Hematopoietic multipotent progenitor cell treated with erythropoietin and hydrocortisone succinate and interleukin-3 and kit ligand, for 15 days (in vitro differentiated cells): ENCODE results near the gene CDADC1.

Source experiments
- DNase-seq: peaks from one replicate; pipeline ENCODE4 v3.0.0-alpha.2; 2015; ENCODE audit warnings: low spot score

Gene CDADC1

GRCh38 chr13:49247643-49248621 lies at the start of gene CDADC1:
TSS of gene CDADC1 (plus strand) at chr13:49247925. CDS start at chr13:49248038, 113 bp downstream.
- peak; percentile 92 for DNase-seq

- DNase-seq = no peak
Measured at GRCh38 chr13:49206641-49207040, 41.1 kb upstream of the CDADC1 start.

GRCh38 chr13:49208619-49209018 lies 39.1 kb upstream of the CDADC1 start:
- DNase-seq = no peak

- no peak for DNase-seq
Measured at GRCh38 chr13:49210114-49210513, 37.6 kb upstream of the CDADC1 start.

GRCh38 chr13:49210669-49211068 lies 37.1 kb upstream of the CDADC1 start:
- DNase-seq = no peak

- DNase-seq = no peak
Measured at GRCh38 chr13:49213539-49213938, 34.2 kb upstream of the CDADC1 start.

DNA sequence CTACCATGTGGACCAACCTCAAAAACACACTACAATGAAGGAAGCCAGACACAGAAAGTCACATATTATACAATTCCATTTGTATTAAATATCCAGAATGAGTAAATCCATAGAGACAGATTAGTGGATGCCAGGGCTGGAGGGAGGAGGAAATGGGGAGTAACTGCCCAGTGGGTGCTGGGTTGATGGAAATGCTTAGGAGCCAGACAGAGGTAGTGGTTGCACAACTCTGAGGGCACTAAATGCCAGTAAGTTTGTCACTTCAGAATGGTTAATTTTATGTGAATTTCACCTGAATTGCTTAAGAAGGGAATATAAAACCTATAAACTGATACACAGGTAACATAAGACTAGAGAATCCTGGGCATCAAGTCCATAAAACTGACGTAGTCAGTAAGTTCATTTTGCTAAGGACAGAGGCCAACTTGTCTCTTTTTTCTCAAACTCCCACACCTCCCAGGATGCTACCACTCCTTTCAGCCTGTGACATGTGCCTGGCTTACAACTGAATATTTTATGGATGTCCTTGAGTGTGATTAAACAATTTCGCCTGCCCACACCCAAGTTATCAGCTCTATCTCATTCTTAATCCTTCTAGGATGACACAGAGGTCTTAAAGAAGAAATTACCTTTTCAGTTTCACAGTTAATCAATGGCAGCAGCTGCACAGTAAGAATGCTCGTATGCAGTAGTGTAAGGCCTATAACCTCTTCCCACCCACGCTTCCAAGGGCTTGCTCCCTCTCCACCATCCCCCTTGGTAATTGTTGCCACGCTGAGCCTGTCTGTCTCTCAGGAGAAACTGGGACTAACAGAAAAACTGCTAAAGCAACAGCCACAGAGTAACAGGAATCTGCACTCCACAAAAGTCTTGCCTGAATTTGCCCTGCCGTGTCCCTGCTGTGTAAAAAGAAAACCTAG lies 33.5 kb upstream of the CDADC1 start:
- no peak for DNase-seq

DNA sequence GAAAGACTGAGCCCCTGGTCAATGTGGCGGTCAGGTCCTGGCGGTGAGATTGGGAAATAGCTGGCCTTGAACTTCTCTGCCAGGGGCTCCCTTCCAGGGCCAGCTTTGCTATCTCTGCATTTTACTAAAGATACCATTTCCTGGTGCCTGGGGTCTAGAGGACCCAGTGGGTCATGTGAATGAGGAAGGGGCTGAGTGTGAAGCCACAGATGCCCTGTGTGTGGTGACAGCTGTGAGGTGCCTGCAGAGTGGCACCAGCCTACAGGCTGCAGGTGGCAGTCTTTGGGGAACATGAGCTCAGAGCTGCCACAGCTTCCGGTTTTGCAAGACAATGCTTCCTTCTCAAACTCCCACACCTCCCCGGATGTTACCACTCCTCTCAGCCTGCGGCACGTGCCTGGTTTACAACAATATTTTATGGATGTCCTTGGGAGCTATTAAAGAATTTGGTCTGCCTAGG lies 32.8 kb upstream of the CDADC1 start:
- DNase-seq = no peak

DNA sequence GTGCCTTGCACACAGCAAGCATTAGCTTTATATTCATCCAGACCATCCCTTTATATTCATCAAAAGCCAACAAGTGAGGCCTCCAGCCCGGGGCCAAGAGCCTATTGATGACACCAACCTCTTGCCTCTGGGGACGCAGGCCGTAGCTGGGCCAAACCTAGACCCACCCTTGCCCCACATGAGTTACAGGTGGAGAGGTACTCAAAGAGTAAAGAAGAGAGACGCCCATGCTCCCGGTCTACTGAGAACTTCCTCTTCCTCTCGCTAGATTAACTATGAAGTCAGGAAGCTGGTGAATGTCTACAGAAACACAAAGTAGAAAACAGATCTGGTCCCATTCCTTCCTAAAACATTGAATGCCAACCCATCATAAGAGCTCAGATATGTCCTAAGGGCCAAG lies 31.4 kb upstream of the CDADC1 start:
- no peak for DNase-seq

DNA sequence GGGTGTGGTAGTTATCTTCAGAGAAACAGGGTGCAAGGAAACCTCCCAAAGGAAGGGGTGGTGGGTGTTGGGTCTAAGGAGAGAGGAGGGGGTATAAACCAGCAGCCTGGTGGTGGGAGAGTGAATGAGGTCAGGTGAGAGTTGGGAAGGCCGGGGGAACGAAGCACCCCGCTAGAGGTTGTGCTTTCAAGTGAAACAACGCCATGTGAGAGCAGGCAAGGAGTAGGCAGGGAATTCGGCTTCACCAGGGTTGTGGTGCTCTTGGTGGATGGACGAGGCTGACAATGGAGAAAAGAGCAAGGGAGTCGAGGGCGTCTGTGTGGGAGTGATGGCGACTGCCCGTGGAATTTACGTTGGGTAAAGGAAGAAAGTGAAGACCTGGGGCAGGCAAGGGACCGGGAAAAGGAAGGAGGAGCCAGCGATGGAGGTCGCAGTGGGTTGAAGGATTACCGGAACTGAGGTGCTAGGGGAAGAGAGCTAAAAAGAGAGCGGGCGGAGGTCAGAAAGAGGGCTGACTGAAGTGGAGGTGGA lies 29.7 kb upstream of the CDADC1 start:
- no peak for DNase-seq

GRCh38 chr13:49218493-49219051 lies 29.2 kb upstream of the CDADC1 start:
- no peak for DNase-seq

- DNase-seq = no peak
Measured at GRCh38 chr13:49219647-49220035, 28.1 kb upstream of the CDADC1 start.

DNA sequence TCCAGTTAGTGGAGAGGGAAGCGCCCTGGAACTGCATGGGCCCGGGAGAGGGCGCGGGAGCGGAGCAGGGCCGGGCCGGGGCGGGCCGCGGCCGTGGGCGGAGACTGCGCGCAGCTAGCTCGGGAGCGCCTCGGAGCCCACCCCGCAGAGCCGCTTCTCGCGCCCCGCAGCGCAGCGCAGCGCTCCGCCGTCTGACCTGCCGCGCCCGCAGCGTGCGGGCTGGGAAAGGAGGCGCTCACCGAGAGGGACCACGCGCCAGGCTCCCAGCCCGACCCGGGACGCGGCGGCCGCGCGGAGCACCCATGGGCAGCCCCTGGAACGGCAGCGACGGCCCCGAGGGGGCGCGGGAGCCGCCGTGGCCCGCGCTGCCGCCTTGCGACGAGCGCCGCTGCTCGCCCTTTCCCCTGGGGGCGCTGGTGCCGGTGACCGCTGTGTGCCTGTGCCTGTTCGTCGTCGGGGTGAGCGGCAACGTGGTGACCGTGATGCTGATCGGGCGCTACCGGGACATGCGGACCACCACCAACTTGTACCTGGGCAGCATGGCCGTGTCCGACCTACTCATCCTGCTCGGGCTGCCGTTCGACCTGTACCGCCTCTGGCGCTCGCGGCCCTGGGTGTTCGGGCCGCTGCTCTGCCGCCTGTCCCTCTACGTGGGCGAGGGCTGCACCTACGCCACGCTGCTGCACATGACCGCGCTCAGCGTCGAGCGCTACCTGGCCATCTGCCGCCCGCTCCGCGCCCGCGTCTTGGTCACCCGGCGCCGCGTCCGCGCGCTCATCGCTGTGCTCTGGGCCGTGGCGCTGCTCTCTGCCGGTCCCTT lies 27.5 kb upstream of the CDADC1 start, which contains the start of gene MLNR:
MLNR (plus strand) TSS at position 303 of the 820 bp plus-strand sequence; CDS start at position 303, 0 bp downstream.
- no peak for DNase-seq

GRCh38 chr13:49220856-49221589 lies 26.7 kb upstream of the CDADC1 start:
- DNase-seq = no peak

GRCh38 chr13:49221590-49221965 lies 26.1 kb upstream of the CDADC1 start:
- no peak for DNase-seq

- DNase-seq = no peak
Measured at GRCh38 chr13:49225223-49226042, 22.3 kb upstream of the CDADC1 start.

DNA sequence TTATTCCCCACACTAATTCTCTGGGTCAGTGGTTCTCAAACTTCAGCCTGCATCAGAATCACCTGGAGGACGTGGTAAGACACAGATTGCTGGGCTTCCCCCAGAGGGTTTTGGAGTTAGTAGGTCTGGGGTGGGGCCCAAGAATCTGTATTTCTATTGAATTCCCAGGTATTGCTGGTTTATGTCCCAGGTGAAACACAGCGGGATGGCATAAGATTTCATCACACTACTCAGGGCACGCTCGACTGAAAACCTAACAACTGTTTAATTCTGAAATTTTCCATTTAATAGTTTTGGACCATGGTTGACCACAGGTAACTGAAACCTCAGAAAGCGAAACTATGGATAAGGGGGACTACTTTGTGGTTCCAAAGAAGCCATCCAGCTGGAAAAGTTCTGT lies 21.1 kb upstream of the CDADC1 start:
- no peak for DNase-seq

DNA sequence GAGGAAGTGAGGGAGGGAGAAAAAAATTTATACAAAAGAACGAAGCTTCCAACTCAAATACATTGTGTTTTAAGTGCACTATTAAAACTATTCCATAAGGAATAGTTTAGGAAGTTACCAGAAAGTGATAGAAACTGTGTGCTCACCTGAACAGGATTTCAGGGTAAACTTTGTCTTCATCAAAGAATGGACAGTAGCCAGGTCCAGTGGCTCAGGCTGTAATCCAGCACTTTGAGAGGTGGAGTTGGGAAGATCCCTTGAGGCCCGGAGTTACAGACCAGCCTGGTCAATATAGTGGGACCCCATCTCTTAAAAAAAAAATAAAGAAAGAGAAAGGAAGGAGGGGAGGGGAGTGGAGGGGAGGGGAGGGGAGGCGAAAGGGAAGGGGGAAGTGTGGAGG lies 13.0 kb upstream of the CDADC1 start:
- DNase-seq = no peak

DNA sequence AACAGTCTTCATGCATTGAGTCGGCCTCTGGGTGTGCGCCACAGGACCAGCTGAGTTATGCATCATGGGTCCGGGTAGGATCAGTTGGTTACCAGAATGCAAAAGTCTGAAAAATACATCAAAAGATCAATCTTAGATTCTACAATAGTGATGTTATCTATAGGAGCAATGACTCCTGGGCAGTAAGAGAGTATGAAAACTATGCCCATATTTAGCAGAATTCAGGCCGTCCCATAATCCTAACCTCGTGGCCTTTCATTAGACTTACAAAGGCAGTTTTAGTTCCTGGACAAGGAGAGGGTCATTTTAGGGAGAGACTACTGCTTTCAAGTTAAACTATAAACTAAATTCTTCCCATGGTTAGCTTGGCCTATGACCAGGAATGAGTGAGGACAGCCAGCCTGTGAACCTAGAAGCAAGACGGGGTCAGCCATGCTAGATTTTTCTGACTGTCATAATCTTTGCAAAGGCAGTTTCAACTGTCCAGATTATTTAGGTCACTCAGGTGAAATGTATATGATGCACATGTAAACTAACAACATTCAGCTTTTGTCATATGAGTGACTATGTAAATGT lies 11.8 kb upstream of the CDADC1 start:
- DNase-seq = no peak
